ENCODE measurements around the gene ZNF256. TPM values are rescaled to one million over a fixed set of nuclear protein-coding genes. Genes with fewer than 3 reads are reported as not detected.

The ZNF256 gene
- total RNA-seq (2014; rRNA removed; shearing (Covaris generic)): not detected in 2 replicates

DNA sequence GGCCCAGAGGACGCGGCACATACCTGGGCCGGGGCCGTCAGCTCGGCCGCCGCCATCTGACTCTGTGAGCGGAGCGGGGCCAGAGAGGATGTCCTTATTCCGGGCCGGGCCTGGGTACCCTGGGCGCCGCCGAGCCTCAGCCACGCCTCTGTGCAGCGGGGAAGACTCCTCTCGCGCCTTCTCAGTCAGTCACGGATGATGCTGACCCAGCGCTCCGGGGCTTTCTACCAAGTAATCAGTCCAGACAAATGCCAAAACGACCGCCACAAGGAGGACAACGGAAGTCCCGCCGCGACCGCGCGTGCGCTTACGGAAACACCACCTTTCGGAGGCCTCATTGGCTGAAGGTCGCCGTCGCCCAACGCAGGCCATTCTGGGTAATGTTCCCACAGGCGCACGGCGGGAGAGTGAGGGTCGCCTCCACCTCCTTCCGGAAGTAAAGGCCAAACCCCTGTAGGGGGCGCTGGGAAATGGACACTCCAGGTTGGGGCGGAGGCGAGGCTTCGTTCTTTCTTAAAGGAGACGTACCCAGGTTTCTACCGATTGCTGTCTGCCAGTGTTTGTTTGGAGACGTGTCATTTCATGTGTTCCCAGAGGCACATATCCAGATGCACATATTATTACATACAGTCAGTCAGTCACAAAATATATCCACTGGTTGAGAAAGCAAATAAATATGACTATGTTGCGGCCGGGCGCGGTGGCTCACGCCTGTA lies at the start of gene ZNF256:
Gene ZNF256 (minus strand): TSS at position 288 of the 716 bp plus-strand sequence. CDS start 232 bp downstream, at position 56.
- DNase-seq (ENCODE audit: low spot score): no peak

DNA sequence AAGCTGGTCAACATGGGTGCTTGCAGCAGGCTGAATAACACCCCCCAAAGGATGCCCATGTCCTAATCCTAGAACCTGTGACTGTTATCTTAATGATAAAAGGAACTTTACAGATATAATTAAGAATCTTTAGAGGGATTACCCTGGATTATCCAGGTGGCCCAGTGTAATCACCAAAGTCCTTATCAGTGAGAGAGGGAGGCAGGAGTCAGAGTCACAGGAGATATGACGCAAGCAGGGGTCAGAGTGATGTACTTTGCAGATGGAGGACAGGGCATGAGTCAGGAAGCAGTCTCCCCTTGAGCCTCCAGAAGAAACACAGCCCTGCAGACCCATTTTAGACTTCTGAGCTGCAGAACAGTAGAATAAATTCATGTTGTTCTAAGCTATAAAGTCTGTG lies 45.3 kb upstream of the ZNF256 start:
- no peak for DNase-seq (ENCODE audit: low spot score)

DNA sequence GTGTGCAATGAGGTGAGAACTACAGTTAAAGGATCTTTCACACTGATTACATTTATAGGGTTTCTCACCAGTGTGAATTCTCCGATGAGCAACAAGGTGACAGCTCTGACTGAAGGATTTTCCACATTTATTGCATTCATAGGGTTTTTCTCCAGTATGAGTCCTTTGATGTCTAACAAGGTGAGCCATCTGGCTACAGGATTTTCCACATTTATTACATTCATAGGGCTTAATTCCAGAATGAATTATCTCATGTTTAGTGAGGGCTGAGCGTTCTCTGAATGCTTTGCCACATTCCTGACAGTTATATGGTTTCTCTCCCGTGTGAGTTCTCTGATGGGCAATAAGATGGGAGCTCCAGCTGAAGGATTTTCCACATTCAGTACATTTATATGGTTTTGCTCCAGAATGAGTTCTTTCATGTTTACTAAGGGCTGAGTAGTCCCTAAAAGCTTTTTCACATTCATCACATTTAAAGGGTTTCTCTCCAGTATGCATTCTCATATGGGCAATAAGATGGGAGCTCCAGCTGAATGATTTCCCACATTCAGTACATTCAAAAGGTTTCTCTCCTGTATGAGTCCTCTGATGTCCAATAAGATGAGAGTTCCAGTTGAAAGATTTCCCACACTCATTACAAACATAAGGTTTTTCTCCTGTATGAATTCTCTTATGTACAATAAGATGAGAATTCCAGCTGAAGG lies 31.2 kb upstream of the ZNF256 start:
- DNase-seq (ENCODE audit: low spot score): peak; percentile 11

DNA sequence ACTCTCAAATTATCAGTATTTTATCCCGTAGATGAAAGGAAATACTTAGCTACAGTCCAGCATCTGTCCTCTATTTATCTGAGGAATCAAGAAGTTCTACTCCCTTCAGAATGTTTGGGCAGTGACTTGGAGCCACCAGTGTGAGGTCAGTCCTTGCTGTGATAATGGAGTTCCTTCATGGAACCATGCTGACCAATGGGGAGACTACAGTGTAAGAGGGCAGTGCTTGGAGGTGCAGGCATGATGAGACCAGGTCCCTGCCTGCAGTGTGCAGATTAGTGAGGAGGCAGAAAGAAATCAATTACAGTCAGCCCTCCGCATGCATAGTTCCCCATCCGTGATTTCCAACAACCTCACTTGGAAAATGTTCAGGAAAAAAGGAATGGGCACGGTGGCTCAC lies 26.9 kb upstream of the ZNF256 start, which contains the start of gene C19orf18:
Gene C19orf18 (minus strand): TSS at position 101 of the 400 bp plus-strand sequence. CDS start 102 bp downstream, outside the sequence.
- DNase-seq (ENCODE audit: low spot score): no peak

DNA sequence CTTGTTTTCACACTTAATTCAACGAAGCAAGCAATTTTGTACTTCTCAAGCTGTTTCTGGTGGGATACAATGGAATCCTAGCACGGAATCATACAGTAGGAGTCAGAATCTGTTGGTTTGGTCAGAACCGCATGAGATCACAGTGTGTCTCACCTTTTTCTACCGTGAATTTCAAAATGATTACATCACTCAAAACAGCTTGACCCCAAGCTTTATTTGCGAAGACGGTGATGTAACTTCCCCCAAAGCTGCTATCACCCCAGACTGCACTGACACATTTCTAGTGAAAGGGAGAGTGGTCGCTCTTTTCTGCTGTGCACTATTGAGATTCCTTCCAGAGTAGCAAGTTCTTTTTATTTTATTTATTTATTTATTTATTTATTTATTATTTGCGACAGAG lies 17.3 kb upstream of the ZNF256 start:
- no peak for DNase-seq (ENCODE audit: low spot score)

DNA sequence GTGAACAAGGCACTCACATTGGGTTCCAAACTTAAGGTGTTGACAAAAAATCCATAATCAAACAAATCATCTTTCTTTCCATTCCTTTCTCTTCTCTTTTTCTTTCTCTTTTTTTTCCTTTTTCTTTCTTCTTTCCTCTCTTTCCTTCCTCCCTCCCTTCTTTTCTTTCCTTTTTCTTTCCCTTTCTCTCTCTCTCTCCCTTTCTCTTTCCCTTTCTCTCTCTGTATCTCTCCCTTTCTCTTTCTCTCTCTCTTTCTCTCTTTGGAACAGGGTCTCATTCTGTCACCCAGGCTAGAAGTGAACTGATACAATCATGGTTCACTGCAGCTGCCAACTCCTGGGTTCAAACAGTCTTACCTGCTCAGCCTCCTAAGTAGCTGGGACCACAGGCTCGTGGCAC lies 14.3 kb upstream of the ZNF256 start:
- DNase-seq (ENCODE audit: low spot score): no peak

DNA sequence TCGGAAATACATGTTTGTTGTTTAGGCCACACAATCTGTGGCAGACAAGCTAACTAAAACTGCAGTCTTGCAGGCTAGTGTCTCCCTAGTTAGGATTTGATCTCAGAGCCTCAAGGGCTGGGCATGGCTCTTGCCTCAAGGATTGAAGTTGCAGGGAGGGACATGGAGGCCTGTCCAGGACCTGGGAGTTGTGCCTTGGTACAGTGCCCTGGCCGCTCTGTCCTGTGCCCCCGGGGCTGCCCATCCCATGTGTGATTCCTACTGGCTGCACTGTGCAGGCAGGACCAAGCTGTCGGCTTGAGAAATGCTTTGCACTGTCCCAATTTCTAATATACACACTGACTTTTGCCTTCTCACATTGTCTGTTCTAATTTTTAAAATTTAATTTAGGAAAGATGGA lies 7.5 kb upstream of the ZNF256 start:
- no peak for DNase-seq (ENCODE audit: low spot score)

DNA sequence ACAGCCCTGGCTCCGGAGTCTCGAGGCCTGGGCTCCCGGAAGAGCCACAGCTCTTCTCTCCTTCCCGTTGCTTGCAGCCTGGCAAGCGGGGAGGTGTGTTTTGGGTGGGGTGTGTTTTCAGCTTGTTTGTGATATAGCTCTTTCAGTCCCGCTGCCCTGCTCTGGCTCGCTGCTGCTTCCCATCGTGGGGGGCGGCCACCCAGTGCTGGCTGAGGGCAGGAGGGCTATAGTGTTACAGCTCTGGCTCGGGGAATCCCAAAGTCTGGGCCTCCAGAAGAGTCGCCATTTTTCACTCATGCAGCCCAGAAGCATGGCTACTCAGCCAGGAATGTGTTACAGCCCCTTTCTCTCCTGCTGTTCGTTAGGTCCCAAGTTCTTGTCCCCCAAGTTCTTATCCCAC lies 2.2 kb upstream of the ZNF256 start:
- no peak for DNase-seq (ENCODE audit: low spot score)

DNA sequence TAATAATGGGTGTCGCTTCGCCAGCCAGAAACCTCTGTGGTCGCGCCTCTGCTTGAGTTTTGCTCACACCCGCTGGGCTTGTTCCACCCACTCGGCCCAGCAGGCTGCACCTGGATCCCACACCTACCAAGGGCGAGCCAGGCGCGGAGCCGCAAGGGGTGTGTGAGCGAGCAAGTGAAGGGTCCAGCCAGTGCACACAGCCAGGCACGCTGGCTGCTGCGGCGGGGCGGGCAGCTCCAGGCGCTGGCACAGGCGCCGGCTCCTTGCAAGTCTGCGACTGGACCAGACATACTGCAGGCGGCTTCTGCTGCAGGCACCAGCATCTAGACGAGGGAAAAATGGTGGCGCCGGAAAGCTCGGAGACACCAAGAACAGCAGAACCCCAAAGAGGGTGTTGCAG lies 1.8 kb upstream of the ZNF256 start:
- no peak for DNase-seq (ENCODE audit: low spot score)

DNA sequence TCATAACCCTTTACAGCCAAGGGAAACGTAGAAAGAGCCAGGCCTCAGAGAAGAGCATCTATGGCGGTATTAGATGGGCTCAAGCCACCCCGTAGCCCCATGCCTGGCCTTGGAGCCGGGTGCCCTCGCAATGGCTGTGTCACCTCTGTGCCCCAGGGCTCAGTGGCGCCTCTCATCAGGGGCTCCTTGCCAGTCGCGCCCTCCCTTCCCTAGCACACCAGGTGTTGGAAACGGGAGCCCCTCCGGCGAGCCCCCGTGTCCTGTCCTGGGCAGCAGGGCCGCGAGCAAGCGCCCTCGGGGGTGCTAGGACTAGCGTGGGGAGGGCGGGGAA lies 453 bp downstream of the ZNF256 start:
- DNase-seq (ENCODE audit: low spot score): no peak

DNA sequence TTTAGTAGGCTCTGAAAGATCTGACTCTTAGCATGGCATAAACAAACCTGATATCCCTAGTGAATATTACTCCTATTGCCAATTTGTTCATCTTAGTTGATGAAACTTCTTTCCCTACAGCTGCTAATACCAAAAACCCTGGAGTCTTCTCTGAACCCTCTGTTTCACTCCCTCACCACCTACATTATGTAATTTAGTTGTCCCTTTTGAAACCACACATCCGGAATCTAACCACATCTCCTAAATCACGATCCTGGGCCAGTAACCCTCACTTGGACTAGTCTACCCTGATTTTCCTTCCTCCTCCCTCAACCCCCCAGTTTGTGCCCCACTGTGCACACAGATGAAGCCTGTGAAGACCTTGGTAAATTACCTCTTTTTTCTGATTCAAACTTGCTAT lies 1.2 kb downstream of the ZNF256 start:
- DNase-seq (ENCODE audit: low spot score): no peak

DNA sequence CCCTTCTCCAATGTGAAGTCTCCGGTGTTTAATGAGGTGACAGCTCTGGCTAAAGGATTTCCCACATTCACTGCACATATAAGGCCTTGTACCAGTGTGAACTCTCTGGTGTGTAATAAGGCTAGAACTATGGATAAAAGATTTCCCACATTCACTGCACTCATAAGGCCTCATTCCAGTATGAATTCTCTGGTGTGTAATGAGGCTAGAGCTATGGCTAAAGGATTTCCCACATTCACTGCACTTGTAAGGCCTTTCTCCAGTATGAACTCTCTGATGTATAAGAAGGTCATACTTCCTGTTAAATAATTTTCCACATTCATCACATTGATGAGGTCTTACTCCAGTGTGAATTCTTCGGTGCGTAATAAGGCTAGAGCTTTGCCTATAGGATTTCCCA lies 5.9 kb downstream of the ZNF256 start:
- no peak for DNase-seq (ENCODE audit: low spot score)

DNA sequence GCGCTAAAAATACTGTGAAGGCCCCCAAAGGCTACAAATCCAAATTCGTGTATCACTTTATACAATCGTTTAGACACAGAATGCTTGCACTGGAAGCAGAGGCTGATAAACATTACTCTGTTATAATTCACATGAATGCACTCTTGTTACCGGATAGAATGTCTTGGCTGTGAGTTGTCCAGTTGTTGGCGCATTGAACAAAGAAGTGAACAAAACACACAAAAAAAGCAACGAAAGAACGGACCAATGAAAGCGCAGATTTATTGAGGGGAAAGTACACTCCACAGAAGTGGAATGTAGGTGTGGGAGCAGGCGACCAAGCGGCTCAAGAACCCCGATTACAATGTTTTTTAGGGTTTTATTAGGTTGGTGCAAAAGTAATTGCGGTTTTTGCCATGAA lies 11.8 kb downstream of the ZNF256 start:
- no peak for DNase-seq (ENCODE audit: low spot score)

DNA sequence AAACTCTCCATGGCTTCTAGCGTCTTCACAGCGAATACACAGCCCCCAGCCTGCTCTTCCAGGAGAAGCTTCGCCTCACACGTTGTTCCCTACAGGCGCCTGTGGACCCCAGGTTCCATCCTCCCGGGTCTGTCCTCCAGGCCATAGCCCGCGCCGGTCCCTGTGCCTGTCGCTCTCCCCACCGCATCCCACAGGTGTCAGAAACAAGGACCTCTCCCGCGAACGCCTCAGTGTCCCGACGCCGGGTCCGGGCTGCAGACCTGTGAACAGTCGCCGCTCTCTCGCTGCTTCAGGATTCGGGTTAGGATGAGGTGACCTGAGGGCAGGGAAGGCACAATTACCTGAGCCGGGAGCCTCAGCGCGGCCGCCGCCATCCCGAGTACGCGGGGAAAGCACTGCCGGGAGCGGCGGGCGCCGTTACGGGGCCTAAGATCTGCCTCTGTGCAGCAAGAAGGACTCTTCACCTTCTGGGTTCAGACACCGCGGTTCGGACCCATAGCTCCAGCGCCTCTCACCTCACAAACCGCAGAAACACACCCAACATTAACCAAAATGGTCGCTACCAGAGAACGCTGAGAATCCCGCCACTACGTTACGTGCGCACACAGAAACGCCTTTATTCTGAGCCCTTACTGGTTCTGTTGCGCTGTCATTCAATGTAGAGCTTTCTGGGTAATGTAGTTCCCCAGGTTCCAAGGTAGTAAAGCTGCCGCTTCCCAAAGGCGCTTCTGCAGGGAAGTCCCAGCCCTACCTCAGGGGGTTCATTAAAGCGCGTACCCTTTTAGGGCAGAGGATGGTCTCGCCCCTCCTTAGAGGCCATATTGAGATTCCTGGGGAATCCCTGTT lies 12.5 kb downstream of the ZNF256 start, which contains the start of gene ZNF418:
Gene ZNF418 (minus strand): TSS at position 583 of the 846 bp plus-strand sequence. CDS start 1,580 bp downstream, outside the sequence.
- DNase-seq (ENCODE audit: low spot score): no peak

DNA sequence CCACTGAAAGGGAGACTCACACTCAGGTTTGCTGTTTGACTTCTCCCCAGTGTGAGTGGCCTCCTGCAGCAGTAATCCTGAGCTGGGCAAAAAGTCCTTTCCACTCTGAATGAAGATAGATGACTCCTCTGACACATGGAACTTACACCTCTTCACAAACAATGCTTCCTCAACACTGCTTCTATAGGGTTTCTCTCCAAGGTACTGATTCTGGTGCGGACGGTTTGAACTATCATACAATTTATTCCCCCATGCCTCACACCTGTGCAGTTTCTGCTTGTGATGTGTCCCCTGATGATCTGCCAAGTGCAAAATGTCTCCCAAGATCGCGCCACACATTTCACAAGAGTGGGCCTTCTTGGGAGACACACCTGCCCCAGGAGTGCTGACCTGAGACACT lies 19.9 kb downstream of the ZNF256 start:
- DNase-seq (ENCODE audit: low spot score): no peak

DNA sequence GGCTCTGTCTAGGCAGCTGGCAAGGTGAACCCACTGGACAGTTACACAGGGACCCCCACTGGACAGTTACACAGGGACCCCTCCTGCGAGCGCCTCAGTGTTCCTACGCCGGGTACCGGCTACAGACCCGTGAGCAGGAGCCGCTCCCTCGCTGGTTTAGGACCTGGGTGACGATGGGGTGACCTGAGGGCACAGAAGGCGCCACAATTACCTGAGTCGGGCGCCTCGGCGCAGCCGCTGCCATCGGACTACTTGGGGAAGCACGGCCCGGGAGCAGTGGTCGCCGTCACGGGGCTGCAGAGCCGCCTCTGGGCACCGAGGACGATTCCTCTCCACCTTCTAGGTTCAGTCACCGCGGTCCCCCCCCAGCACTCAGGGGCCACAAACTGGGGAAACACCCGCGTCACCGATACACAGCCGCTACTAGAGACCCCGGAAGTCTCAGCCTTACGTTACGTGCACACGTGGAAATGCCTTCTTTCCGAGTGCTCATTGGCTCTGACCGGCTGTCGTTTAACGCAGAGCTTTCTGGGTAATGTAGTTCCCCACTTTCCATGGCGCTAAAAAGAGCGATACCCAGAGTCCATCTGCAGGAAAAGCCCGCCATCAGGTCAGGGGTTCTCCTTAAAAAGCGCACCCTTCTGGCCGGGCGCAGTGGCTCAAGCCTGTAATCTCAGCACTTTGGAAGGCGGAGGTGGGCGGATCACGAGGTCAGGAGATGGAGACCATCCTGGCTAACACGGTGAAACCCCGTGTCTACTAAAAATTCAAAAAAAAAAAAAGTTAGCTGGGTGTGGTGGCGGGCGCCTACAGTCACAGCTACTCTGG lies 31.1 kb downstream of the ZNF256 start, which contains the start of gene ZNF417:
Gene ZNF417 (minus strand): TSS at position 425 of the 828 bp plus-strand sequence. CDS start 181 bp downstream, at position 244.
- DNase-seq (ENCODE audit: low spot score): peak; percentile 94

DNA sequence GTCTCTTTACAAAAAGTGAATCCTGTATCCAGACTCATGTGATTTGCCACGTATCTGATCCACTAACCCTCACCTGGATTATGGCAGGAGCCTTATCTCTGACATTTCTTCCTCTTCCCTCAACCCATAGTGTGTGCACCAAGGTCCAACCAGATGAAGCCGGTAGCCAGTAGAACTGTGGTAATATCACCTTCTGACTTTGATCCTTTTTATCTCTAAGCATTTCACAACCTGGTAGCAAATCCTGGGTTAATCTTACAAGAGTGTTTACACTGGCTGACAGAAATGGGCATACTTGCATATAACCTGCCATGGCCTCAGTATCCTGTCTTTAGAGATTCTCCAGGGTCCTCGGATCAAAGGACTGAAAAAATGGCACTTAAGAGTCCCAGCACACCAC lies 33.0 kb downstream of the ZNF256 start:
- no peak for DNase-seq (ENCODE audit: low spot score)

DNA sequence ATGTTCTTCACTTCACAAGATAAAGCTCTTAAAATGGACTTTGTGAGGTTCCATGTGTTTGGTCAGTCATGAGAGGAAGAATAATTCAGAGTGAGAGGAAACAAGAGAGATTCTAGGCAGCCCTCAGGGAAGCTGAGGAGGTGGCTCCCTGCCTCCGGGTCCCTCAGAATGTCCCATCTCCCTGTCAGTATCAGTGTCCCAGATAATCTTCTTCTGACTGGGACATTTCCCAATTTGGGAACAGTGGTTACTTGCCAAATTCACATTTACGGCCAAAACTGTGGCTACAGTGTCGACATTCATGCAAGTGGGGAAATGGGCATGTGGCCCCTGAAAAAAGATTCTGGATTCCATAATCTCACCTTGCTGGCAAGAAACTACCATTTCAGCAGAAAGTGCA lies 40.1 kb downstream of the ZNF256 start:
- no peak for DNase-seq (ENCODE audit: low spot score)

DNA sequence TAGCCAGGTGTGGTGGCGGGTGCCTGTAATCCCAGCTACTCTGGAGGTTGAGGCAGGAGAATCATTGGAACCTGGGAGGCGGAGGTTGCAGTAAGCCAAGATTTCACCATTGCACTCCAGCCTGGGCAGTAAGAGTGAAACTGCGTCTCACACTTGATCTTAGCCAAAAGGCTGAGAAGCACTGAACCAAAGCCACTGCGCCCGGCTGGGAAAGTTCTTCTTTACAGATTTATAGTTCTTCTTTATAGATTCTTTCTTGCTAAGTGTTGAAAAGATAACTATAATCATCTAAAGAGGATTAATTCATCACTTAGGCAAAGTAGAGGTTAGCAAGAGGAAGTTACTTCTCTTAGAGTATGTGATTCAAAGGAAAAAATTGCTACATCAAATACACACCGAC lies 42.2 kb downstream of the ZNF256 start:
- DNase-seq (ENCODE audit: low spot score): no peak

DNA sequence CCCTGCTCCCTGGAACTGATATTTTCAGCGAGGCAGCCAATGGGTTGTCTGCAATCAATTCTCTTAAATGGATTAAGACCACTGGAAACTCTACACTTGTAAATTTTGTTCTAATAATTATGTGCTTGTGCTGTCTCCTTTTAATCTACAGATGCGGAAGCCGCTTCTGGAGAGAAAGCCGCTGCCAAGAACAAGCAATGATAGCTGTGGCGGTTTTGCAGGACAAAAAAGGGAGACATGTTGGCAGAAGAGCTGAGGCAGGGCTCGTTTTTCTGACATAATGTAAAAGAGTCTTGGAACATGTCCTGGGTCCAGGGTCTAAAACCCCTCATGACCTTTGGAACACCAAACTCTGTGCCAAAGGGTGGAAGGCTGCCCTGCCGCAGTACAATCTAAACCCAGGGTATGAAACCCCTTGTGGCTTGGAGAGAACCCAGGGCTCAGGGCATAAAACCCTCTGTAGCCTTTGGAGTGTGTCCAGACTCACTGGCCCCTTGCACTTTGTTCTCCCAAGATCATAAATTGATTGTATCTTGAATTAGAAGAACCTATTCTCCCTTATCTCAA lies 43.8 kb downstream of the ZNF256 start:
- no peak for DNase-seq (ENCODE audit: low spot score)

DNA sequence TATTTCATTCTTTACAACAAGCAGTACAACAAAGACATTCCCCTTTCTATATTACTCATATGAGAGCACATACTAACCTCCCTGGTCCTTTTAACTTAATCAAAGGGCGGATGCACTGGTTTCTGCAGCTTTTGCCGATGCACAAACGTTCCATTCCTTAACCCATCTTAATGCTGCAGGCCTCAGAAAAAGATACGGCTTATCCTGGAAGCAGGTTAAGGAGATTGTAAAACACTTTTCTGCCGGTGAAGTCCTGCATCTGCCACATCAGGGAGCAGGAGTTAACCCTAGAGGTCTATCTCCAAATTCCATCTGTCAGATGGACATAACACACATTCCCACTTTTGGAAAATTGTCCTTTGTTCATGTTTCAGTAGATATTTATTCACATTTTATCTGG lies 47.2 kb downstream of the ZNF256 start:
- DNase-seq (ENCODE audit: low spot score): no peak
